NCI-H2196 treated with DMSO at 0.1 percent for 48 hours (cell line): ENCODE data around the gene HOXB4.

Experiments used
- DNase-seq: peaks from one replicate; lab custom pipeline; 2025; ENCODE audit not compliant: unreplicated experiment; lab: John Stamatoyannopoulos, UW

The HOXB4 gene

DNA sequence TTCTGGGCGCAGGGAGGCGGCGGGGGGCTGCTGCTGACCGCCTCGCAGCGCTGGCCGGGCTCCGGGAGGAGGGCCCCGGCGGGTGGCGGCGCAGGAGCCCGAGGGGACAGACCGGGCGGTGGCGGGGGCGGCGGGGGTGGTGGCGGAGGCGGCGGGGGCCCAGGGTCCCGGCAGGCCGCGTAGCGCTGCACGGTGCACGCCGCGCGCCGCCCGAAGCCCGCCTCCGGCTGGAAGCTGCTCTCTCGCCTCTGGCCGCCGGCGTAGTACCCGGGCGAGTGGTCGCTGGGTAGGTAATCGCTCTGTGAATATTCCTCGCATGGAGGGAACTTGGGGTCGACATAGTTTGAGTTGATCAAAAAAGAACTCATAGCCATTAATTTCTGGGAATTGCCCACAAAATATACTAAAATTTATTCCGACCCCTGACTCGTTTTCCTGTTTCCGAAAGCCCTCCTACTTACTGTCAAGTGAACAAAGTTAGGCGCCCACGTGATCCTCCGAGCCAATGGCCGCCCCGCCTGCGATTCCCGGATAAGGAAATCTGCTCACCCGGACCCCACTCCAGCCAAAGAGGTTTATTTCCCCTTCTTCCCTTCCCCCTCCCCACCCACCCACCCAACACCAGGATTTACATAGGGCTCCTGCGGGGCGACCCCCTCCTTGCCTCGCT lies at the start of gene HOXB4:
Gene HOXB4, minus strand, starts transcription at position 405 of the 670 bp plus-strand sequence. Its CDS starts 31 bp downstream, at position 374.
- no peak for DNase-seq

DNA sequence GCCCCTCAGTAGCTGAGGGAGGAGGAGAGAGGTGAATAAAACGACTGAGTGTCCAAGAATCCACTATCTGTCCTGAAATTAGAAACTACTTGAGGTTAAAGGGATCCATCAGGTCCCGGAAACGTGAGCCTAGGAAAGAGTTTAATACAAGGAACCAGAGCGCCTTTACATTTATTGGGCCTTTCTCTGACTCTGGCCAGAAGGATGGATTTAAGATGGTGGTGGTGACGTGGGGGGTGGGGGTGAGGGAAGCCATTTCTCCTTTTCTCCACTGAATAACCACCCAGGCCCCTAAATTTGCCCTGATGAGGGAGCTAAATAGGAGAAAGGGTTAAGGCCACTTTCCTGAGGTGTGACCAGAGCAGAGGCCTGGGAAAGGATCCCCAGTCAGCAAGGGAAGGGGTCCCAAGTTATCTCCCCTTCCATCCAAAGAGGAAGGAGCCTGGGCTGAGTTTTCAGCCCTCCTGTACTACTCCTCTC lies 49.0 kb upstream of the HOXB4 start:
- DNase-seq = no peak

DNA sequence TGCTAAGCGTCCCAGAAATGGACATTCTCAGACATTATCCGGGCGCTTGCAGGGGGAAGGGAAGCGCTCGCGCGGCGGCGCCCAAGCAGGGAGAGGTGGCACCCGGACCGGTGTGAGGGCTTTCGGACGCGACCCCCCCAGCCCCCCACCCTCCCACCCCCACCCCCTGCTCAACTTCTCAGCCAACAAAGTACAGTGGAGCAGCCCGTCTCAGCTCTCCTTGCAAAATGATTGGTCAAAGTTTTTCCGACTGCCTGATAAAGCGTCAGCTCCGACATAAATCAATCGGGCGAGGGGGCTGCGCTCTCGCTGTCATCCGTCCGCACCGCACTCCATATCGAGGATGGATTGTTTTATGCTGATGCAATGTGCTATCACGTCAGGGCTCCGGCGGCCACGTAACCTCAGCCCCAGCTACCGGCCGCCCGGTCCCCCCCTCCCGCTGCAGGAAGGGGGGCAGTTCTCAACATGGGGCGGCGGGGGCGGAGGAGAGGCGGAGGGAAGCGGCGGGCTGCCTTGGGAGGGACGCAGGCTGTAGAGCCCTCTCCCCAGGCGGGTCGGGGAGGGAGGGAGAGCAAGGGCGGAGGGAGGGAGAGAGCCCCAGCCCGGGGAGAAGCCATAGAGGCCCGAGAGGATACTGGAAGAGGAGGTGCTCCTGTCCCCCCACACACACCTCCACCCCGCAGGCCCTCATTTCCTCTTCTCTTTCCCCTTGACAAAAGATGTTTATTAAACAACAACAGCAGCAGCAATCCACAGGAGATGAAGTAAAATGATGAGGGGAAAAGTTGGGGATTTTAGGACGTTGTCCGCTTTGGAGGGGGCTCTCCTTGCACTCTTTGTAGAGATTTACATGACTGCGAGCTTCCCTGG lies 48.3 kb upstream of the HOXB4 start, which contains the start of gene HOXB9:
Gene HOXB9, minus strand, starts transcription at position 114 of the 873 bp plus-strand sequence. Its CDS starts 89 bp downstream, at position 25.
- DNase-seq = no peak

DNA sequence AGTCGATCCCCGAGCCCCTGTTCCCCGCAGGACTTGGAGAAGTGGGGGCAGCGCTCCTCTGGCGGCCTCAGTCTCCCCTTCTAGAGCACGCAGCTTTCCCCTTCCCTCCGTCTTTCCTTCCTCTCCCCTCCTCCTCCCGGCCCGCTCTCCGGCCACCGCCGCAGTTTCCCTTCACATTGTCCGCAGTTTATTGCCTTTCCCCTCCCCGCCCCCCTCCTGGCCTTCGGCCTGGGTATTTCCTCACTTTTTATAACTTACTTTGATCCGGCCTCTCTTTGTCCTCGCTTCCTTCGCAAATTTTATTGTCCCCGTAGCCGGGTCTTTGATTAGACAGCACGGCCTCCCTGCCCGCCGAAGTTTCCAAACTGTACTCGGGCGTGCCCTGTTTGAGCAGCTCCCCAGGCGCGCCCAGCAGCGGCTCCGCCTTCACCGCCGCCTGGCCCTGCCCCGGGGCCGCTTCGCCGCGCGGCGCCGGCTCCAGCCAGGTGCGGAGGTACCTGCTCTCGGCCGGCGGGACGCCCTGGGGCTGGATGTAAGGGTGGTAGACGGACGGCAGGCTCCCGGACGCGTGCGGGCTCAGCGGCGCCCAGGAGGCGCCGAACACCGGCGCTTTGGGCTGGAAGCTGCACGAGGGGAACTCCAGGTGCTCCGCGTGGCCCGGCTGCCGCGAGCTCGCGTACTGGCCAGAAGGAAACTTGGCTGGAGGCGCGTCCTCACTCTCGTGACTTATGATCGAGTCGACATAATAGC lies 47.5 kb upstream of the HOXB4 start:
- peak; percentile 16 for DNase-seq

DNA sequence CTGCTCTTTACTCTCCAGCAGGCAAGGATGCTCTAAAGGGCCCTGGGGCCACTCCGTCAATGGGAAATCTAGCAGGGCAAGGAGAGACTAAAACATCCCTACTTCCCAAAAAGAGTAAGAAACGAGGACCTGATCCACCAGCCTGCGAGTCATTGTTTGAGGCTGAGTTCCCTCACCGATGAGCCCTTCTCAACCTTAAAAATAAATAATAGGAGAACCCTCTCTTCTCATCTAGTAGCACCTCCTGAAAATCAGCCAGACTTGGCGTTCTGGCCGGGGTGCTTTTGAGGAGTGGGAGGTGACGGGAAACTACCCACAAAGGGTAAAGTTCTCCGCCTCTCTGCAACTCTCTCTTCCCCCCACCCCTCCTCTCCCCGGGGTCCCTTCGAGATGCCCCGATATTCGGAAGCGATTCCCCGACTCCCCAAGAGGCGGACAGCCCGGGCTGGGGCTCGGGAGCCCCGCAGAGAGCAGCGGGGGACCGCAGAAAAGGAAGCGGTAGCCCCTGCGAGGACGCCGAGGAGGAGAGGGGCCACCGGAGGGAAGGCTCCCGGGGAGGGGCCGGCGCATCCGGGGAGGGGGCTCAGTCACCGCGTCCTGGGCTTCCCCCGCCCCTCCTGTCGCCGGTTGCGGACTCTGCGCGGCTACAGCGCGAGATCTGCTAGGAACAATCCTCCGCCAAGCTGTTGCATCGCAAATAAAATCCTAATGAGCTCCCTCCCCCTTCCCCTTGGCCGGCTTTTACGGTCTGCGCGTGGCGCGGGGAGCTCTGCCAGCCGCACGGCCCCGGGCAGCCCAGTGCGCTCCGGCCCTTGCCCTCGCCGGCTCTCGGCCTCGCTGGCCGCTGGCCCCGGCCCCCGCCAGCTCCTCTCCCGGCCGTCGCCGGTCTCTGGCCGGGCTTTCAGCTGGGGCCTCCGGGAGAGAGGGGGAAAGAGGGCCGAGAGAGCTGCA lies 46.7 kb upstream of the HOXB4 start:
- DNase-seq = no peak

DNA sequence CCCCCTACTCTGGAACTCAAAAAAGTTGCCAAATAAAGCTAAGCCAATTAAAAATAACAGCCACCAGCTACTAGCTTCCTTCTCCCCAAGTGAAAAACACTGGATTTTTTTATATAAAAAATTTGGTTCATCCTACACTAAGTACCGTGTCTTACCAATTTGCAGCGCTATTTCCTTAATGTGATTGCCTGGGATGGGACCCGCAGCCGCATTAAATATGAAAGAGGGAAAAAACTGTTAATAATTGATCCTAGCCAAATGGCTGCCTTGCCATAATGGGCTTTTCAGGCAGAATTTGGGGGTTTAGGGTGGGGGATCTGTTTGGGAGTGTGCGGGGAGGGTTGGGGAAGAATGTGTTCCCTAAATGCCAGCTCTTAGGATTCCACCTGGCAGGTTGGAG lies 46.0 kb upstream of the HOXB4 start:
- DNase-seq = no peak

DNA sequence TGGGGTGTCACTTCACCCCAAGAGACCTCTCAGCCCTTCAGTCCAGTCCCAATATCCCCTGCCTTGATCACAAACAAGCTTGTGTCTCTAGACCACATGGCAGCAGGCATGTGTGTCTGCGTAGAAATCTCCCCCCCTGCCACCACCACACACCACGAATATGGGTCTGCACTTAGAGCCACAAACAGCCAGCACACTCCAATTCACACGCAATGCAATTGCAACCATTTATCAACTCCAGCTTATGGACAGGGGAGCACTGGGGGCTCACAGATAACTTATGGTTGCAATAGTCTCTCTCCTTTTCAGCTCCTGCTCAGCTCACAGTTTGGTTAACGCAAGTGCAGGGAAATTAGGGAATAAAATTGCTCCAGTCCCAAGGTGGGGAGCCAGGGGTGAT lies 45.4 kb upstream of the HOXB4 start:
- DNase-seq = no peak

DNA sequence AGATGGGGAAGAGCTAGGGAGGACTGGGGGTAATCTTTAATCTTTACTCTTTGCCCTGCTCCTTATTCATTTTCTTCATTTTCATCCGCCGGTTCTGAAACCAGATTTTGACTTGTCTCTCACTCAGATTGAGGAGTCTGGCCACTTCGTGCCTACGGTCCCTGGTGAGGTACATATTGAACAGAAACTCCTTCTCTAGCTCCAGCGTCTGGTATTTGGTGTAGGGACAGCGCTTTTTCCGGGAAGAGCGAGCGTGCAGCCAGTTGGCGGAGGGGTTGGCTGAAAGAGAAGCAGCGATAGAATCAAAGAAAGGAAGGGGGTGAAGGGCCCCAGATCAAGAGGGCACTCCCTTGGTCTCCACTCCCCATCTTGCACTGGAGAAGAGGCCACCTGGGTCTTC lies 44.7 kb upstream of the HOXB4 start:
- no peak for DNase-seq

DNA sequence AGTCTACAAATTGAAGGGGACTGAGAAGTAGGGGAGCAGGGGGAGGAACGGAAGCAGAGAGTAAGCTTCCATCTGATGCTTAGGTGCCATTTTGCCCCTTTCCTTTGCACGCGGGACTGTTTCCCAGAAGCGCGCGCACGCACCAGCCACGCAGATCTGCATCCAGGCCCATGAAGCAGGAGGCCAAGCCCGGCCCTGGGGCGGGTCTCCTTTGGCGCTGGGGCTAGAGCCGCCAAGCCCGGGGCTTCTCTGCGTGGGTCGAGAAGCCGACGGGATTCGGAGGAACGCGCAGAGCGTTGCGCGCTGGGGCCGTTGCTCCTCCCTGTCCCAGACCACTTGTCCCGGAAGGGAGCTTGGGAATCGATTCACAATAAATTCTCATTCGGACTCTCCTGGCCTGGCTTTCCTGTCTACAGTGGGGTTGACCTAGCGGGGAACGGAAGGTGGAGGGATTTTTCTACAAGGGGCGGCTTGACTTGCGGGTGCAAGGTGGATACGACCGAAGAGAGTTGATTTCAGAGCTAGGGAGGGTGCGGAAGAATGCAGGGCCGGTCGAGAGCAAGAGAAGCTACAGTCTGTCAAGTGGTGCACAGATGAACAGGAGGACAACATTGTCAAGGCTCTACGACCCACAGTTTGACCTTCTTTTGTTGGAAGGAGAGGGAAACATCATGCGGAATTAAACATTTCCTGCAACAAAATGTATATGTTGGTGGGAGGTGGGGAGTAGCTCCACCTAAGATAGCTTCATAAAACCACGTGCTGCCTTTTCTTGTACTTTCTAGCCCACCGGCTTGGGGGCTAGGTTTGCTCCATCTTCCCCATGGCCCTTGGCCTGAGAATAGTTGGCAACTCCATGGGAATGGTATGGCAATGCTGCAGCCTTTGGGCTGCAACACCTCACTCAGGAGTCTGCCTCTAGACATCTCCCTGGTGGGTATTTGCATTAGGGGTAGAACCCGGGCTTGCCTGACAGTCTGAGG lies 43.6 kb upstream of the HOXB4 start:
- no peak for DNase-seq

DNA sequence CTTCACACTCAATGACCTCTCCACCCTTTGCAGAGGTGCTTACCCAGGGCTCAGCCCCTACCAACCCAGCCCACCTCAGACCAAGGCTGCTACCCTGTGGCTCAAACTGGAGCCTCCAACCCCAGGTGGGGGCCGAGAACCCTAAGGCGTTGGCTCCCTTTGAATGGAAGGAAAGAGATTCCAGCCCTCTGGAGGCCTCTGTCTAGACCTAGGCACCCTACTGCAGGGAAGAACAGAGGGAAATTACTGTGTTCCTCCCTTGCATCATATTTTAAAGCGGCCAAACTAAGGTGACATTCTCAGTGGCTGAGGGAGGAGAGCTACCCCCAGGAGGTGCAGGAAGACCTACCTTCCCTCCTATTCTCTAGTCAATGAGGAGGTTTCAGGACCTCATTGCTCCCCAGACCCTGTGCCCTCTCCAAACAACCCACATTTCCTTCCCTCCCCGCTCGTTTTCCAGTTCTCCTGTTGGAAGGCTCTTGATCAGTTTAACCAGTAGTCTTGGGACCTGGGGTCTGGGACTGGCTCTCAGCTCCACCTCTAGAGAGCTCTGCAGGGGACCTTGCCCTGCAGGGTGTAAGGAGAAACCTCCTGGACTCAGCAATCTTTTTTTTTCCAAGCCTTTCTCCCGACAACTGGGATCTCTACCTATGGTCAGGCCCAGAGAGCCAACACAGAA lies 42.5 kb upstream of the HOXB4 start:
- no peak for DNase-seq

DNA sequence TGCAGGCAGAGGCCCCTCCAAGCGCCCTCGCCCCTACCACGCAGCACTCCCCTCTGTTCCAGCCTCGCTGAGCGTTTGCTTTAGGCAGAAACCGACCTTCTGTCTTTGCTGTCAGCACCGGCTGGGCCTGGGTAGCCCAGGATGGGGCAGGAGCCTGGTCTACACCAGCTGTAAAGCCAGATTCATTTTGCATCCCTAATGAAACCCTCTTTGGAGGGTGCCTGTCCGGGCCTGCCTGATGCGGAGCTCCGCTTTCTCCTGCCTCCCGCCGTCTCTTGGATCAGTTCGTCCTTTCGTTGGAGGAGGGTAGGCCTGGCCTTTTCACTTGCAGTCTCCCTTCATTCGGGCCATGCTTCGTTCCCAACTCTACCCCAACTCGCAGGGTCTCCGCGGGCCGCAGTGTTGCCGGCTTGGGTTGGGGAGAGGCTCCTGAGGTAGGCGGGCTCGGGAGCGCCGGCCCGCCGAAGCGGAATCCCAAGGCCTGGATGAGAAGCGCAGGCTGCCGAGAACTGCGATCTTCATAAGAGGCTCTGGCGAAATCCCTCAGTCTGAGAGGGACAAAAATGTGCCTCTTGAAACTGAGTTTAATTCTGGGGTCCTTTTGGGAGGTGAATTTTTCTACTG lies 41.8 kb upstream of the HOXB4 start:
- no peak for DNase-seq

DNA sequence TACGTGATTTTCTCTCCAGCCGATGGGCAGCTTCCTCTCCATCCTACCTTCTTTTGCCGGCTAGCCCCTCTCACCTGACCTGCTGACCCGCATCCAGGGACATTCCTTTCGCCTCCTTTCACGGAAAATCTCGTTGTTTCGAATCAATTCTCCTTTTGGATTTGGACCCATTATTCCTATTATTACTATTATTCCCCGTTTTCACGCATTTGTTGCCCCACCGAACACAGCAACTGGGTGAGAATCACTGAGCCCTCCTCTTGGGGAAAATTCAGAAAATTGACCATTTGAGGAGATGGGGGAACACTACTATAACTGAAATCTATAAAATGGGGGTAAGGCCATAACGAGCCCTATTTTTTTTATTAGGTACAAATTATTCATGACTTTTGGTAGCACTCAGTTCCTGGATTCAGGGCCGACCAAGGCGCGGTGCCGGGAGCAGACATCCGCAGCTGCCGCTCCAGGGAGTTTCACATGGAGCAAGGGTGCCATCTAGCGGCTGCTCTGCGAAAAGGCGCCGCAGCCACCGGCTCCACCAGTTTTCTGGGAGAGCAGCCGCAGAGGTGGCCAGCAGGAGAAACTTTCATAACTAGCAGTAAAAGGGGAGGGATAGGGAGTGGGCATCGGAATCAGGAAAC lies 40.2 kb upstream of the HOXB4 start:
- DNase-seq = peak; percentile 80

DNA sequence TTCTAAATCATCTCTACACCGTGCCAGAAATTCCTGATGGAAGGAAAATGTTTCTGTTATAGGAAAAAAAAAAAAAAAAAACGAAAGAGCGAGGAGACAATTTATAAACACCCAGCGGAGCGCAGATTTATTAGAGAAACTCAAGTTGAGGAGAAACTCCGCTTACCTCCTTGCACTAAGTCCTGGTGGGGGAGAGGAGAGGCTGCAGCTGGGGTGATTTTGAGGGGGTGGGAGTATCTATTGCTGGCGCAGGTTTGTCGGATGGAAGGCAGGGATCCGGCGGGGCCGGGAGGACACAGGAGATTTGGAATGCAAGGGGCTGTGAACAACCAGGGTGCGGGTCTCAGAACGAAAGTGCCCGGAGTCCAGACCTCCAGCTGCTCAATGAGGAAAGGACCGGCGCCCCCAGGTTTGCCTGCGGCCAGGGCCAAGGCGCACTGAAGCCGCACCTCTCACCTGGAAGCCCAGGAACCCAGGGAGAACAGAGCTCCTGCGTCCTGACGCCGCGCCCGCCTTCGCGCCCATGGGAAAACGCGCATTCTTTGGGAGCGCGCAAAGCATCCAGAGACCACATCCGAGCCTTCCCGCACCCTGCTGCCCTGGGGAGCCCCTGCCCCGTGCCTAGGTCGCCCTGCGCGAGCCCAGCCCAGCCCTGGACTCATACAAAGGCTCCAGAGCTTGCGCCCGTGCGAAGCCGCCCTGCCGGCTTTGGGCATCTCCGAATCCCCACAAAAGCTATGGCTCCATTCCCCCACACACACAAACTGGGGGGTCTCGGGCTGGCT lies 39.5 kb upstream of the HOXB4 start:
- DNase-seq = no peak

DNA sequence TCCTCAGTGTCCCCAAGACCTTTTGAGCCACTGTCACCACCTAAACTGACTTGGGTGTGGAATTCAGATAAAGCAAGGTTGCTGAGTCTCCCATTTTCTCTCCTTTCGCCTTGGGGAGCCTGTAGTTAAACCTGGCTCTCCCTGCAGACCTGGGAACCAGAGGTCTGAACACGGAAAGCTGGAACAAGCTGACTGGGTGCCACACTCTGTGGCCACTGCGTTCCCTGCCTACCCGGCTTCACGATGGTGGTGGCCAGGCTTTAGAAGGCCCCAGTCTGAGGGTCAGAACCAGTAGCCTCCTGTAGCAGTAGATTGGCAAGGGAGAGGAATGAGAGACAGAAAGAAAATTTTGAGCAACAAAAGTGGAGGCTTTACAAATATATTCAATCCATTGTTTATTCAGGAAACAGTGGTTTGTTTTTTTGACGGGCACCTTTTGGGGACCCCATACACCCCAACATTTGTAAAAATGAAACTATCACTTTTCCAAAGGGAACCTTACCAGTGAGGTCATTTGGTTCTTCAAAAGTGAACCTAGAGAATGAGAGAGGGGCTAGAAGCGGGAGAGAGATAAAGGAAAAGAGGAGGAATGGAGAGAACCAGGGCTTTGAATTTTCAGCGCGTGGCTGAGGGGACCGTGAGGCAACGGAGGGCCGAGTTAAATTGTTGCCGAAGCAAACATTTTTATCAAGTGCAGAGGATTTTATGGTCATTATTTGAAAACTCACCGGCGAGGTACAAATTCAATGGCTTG lies 38.7 kb upstream of the HOXB4 start:
- DNase-seq = no peak

DNA sequence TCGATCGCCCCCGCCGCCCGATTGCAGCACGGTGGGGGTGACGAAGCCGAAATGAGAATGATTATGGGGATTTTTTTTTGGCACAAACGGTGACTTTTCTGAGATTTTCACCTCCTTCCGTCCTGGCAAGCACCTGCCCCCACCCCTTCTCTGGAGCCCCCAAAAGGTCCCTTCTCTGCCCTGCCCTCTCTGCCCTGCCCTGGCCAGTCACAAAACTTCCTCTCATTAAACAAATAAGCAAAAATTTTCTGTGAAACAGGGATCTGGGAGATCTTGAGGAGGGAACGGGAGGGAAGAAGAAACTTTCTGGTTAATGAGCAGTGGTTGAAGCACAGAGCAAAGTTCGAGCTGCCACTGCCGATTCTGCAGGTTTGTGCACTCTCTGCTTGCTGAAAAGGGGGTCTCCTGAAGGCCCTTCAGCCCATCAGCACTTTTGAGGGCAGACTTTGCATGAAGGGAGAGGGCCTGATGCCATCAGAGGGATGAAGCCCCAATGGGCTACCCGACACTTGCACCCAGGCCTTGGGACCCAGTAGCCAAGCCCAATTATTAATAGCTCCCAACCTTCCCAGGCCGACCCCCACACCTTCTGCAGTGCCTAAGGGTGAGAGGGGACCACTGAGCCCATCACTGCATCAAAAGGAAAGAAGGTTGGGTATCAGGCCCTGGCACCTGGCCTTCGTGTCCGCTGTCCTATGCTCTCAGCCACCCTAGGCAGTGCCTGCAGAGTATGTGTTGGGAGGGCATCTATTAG lies 38.0 kb upstream of the HOXB4 start:
- no peak for DNase-seq
